Measurements from ENCODE around the gene IL17RD.

DNA sequence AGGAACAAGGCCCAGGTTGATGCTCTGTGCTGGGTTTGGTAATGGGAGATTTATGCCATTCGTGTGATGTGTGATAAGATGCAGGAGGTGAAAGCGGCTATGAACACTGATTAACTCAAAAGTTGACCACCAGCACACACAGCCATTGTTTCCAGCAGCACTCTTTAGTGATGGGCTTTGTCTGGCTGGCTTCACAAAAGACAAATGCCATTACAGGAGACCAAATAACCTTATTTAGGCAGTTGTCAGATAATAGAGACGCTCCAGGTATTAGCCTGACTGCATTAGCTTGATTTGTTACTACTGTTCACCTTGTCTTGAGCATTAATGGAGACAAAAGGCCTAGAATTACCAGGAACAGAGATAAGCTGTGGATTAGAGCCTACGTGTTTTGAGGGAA, 29.5 kb upstream of the IL17RD start:
- TF ChIP-seq, protein P1, sequence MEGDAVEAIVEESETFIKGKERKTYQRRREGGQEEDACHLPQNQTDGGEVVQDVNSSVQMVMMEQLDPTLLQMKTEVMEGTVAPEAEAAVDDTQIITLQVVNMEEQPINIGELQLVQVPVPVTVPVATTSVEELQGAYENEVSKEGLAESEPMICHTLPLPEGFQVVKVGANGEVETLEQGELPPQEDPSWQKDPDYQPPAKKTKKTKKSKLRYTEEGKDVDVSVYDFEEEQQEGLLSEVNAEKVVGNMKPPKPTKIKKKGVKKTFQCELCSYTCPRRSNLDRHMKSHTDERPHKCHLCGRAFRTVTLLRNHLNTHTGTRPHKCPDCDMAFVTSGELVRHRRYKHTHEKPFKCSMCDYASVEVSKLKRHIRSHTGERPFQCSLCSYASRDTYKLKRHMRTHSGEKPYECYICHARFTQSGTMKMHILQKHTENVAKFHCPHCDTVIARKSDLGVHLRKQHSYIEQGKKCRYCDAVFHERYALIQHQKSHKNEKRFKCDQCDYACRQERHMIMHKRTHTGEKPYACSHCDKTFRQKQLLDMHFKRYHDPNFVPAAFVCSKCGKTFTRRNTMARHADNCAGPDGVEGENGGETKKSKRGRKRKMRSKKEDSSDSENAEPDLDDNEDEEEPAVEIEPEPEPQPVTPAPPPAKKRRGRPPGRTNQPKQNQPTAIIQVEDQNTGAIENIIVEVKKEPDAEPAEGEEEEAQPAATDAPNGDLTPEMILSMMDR (IDR thresholded peaks at IDR 0.05 in 2 of 3, conservative IDR thresholded peaks at IDR 0.05 in 1 of 3; ENCODE audit: control insufficient read depth in 2 of 3, extremely low read depth in 1 of 3, insufficient read depth in 1 of 3, low read depth in 3 of 3, low read length in 3 of 3), result no peak
- TF ChIP-seq DPF2 (IDR thresholded peaks at IDR 0.05) (no peak), RAD21 (IDR thresholded peaks at IDR 0.05; ENCODE audit: insufficient read depth, low read depth, low read length) (no peak), HDAC6 (IDR thresholded peaks at IDR 0.05; ENCODE audit: unreplicated experiment) (no peak)

All from GM12878 (cell line).